Right lobe of liver (tissue), 6 donors: ENCODE data around the gene TSPOAP1. TPM values are rescaled to one million over a fixed set of nuclear protein-coding genes. Genes with fewer than 3 reads are reported as not detected.

Source experiments
- ATAC-seq, 4 donors: fragments of 200-7000 bp; cut with Tn5 transposase; one replicate each; pipeline ENCODE4 v1.9.1; 2020; ENCODE audit warnings: mild to moderate bottlenecking in 4 of 4, moderate library complexity in 4 of 4
- DNase-seq, 3 donors: peaks; one replicate each; pipeline ENCODE4 v3.0.0-alpha.2; 2020
- H3K27ac ChIP-seq, 3 donors: fragments of 200-600 bp; one replicate each; pipeline ENCODE4 v1.8.0; 2022
- H3K27me3 ChIP-seq, 2 donors: fragments of 200-600 bp; one replicate each; pipeline ENCODE4 v1.8.0; 2022
- H3K36me3 ChIP-seq, 4 donors: fragments of 200-600 bp; sonication (generic) in 1 of 4; one replicate each; pipeline versions ENCODE4 v1.5.1 to v1.8.0; 2017 to 2022; ENCODE audit warnings: control low read depth in 1 of 4
- H3K4me1 ChIP-seq, 4 donors: fragments of 200-600 bp; sonication (generic) in 1 of 4; one replicate each; pipeline versions ENCODE4 v1.5.1 to v1.8.0; 2017 to 2022; ENCODE audit warnings: control low read depth in 1 of 4
- H3K4me3 ChIP-seq, 3 donors: fragments of 200-600 bp; one replicate each; pipeline ENCODE4 v1.8.0; 2022
- H3K9me3 ChIP-seq, 4 donors: fragments of 200-600 bp; sonication (generic) in 1 of 4; one replicate each; pipeline versions ENCODE4 v1.5.1 to v1.8.0; 2017 to 2022; ENCODE audit warnings: control low read depth in 1 of 4
- POLR2A ChIP-seq: fragments of 450-650 bp; IDR thresholded peaks from one replicate; pipeline ENCODE4 v1.6.1; 2017; ENCODE audit warnings: antibody characterized with exemption, mild to moderate bottlenecking
- WGBS: methylation state at CpG from one replicate; pipeline ENCODE4 v1.1.6; 2018; ENCODE audit warnings: low coverage, low lambda C conversion rate; ENCODE audit not compliant: insufficient coverage; ENCODE audit errors: missing lambda C conversion rate; 5-methylcytosine and 5-hydroxymethylcytosine counted together
- intact Hi-C, 2 donors: fragments of 100-400 bp; cut with DNase I; formaldehyde crosslinking; loops; one replicate each; pipeline versions ENCODE4 v1.11.2 to v1.14.1; 2022
- total RNA-seq, 6 experiments: library from RNA; depleted of rRNA in 2 of 6; stranded (reverse); fragments of >200 nt in 2 of 6; fragmentation: NEBNext Ultra II Directional in 3 of 6; extraction: Animal tissue kit (Norgen Biotek cat#: 25700) in 3 of 6; gene quantifications; one replicate each; pipeline versions ENCODE4 v1.1.0 to v1.2.4, GENCODE V29; 2016 to 2023
- TF ChIP-seq, protein P1 (sequence below), 4 donors: fragments of 200-600 bp in 3 of 4; fragments of 450-650 bp in 1 of 4; IDR thresholded peaks; one replicate each; pipeline versions ENCODE4 v1.5.1 to v1.8.0; 2016 to 2022; ENCODE audit warnings: antibody characterized with exemption in 4 of 4, mild to moderate bottlenecking in 2 of 4
- donor health status: DM: no; HTN: yes; CAD: no.
- donor health status: DM: no; HTN: no; CAD: no.
- donor health status: DM: no; HTN: no; CAD: no.
- donor health status: DM: no; HTN: yes; CAD: no.
- donor health status: DM: no; HTN: yes; CAD: no.

TSPOAP1 gene
- total RNA-seq, 6 experiments from 2014 or later = 0.87 to 8.3 (median 3.8) TPM

DNA sequence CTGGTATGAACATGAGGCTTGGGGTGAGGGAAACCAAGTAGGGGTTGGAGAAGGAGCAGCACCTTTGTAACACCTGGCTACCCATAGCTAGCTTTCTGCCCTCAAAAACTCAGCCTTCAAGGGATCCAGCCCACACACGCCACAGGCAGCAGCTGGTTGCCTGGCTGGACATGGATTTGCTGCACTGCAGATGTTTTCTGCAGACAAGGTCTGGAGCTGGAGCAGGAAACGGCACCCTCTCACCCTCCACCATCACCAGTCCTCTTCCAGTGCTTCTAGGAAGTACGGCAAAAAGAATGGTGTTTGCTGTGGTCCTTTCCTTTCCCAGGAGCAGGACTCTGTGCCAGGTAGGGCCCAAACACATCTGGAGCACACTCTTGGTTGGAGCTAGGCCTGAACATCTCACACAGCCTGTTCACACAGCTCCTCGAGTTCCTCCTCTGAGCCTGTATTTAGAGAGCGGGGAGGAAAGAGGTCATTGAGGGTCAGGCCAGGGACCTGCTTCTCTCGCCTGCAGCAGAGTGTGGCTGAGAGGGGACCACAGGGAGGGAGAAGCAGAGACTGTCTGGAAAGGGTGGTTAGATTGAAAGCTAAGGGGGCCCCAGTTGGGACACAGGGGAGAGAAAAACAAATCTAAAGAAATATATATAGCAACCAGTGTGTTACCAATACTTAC, 26.1 kb upstream of the TSPOAP1 start:
- Histone ChIP-seq H3K36me3 (peaks cover 0 to 31% (median 13%) of the 10 kb centered on the region in 4 donors), H3K27me3 (no peaks in the 10 kb centered on the region), H3K4me1 (peaks cover 0 to 8% (median 2%) of the 10 kb centered on the region in 4 donors), H3K4me3 (no peak overlapping the region), H3K27ac (no peak overlapping the region), H3K9me3 (no peaks in the 10 kb centered on the region)
- no peak for TF ChIP-seq POLR2A
- TF ChIP-seq, protein P1, sequence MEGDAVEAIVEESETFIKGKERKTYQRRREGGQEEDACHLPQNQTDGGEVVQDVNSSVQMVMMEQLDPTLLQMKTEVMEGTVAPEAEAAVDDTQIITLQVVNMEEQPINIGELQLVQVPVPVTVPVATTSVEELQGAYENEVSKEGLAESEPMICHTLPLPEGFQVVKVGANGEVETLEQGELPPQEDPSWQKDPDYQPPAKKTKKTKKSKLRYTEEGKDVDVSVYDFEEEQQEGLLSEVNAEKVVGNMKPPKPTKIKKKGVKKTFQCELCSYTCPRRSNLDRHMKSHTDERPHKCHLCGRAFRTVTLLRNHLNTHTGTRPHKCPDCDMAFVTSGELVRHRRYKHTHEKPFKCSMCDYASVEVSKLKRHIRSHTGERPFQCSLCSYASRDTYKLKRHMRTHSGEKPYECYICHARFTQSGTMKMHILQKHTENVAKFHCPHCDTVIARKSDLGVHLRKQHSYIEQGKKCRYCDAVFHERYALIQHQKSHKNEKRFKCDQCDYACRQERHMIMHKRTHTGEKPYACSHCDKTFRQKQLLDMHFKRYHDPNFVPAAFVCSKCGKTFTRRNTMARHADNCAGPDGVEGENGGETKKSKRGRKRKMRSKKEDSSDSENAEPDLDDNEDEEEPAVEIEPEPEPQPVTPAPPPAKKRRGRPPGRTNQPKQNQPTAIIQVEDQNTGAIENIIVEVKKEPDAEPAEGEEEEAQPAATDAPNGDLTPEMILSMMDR (IDR thresholded peaks at IDR 0.05) = no peak
- 73% methylated on average over 4 of the region's 6 CpGs for WGBS
- ATAC-seq = no peak
- no peak for DNase-seq
- intact Hi-C loops = loop anchor here in 1 of 2 donors (10.0 kb wide), 1 partner anchor 70 kb away; no protein-coding TSS in a partner anchor

DNA sequence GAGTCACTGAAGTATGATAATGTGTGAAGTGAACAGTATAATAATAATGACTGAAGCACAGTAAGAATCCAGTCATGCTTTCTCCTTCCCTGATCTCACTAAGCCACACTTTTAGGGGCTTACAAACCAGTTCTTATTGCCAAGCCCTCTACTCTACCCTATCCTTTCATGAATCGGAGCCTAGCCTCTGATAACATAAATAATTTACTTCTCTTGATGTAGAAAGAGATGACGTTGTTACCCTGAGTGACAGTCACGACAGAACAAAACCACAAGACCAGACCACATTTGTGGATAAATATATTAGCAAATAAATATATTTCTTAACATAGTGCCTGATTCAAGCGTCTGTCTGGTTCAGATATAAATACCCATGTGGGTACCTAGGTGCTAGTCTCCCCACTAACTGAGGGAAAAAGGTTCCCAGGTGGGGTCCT, 24.8 kb upstream of the TSPOAP1 start:
- TF ChIP-seq, protein P1 (IDR thresholded peaks at IDR 0.05) = no peak
- TF ChIP-seq POLR2A = no peak
- WGBS = 63% methylated on average over 4 of the region's 4 CpGs
- Histone ChIP-seq H3K4me1 (peaks cover 0 to 8% (median 2%) of the 10 kb centered on the region in 4 donors), H3K36me3 (peaks cover 0 to 34% (median 22%) of the 10 kb centered on the region in 4 donors), H3K4me3 (peak overlapping the region in 1 of 3 donors; percentile 83), H3K27ac (peak overlapping the region; percentile 83 to 95 (median 95)), H3K27me3 (no peaks in the 10 kb centered on the region), H3K9me3 (no peaks in the 10 kb centered on the region)
- no peak for ATAC-seq
- intact Hi-C loops = loop anchor here in 1 of 2 donors (10.0 kb wide), 1 partner anchor 71 kb away; no protein-coding TSS in a partner anchor
- no peak for DNase-seq

DNA sequence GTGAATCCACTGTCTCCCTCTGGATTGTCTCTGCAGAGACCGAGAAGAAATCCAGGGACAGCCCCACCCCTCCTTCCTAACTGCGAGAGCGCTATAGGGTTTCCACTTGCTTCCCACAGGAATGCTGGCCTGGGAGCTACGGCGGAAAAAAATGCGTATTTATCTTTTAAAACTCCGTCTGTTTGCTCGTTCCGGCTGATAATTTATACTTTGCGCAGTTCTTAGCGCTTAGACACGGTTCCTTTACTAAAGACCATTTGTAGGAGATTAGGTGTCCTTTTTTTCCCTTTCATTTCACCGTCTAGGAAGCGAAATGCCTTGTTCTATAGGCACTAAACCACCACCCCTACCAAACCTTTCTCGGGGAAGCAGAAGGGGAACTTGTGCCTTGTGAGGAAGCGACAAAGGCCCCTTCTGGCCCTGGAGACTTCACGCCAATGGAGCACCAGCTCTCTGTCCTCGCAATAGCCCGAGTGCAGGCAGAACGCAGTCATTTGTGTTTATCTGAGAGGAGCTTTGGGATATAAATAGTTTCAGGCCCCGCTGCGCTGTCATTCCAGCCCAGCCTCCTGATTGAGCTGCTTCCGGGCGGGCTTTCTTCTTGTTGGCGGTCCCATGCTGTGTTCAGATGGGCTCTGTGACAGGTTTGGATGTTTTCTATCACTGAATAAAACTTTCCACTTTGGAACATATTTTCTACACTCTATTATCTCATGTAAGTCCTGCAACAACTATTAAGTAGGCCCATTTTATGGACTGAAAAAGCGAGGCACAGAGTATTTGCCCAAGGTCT, 24.2 kb upstream of the TSPOAP1 start:
- intact Hi-C loops = loop anchor here in 1 of 2 donors (10.0 kb wide), 1 partner anchor 72 kb away; no protein-coding TSS in a partner anchor
- ATAC-seq (peak; percentile 49 to 59 (median 56)), DNase-seq (no peak)
- Histone ChIP-seq H3K36me3 (peaks cover 0 to 34% (median 24%) of the 10 kb centered on the region in 4 donors), H3K4me3 (peak overlapping the region; percentile 83 to 97 (median 88)), H3K4me1 (peaks cover 0 to 8% (median 2%) of the 10 kb centered on the region in 4 donors), H3K27ac (peak overlapping the region; percentile 83 to 95 (median 95)), H3K9me3 (no peaks in the 10 kb centered on the region), H3K27me3 (no peaks in the 10 kb centered on the region)
- no peak for TF ChIP-seq POLR2A
- 4% methylated on average over 25 of the region's 26 CpGs for WGBS

DNA sequence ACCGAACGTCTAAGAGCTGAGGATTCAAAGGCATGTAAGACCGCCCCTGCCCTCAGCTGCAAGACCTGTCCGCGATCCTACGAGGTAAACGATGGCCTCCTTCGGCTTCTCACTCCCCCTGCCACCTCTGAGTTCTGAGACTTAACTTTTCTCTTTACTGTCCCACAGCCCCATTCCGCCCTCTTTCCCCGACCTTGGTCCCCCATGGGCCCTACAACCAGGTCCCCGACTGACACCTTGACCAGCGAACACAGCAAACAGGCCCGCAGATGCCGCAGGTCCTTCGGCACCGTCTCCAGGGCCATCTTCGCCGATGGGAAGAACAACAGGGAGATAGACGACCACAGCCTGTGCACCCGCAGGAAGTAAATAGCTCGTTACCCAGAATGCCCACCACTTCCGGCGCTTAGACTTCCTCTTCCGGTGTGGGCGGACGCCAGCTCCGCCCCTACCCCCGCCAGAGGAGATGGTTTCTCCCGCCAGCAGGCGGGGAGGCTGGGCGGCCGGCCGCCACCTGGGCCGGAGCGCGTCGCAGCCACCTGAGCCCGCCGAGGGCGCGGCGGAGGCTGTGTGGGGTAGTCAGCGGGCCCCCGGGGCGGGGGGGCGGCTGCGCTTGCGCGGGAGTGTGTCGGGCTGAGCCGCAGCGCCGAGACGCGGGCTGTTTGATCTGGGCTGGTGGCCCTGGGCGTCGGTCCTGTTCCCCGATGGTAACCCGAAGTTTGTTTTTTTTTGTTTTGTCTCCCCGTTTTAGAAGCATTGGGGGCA, 23.4 kb upstream of the TSPOAP1 start, which contains the start of gene SUPT4H1:
SUPT4H1 (minus strand) TSS at position 371 of the 765 bp plus-strand sequence; CDS start at position 305, 66 bp downstream.
- peak; percentile 90 to 93 (median 93) for DNase-seq
- no peaks in the 10 kb centered on the region for H3K9me3 ChIP-seq
- intact Hi-C loops = loop anchor here in 1 of 2 donors (10.0 kb wide), 1 partner anchor 73 kb away; no protein-coding TSS in a partner anchor
- H3K36me3 ChIP-seq = peaks cover 0 to 39% (median 25%) of the 10 kb centered on the region in 4 donors
- ATAC-seq = peak; percentile 95 to 97 (median 96)
- peak within 1 kb of the TSS; percentile 83 to 97 (median 88) for H3K4me3 ChIP-seq
- H3K27ac ChIP-seq = peak within 1 kb of the TSS; percentile 83 to 95 (median 95)
- under 1% methylated on average over 20 of the region's 60 CpGs for WGBS
- peaks cover 0 to 8% (median 2%) of the 10 kb centered on the region in 4 donors for H3K4me1 ChIP-seq
- TF ChIP-seq, protein P1 (IDR thresholded peaks at IDR 0.05) = peak in 2 of 4 donors; percentile 5 to 24
- TF ChIP-seq POLR2A = peak; percentile 91
- H3K27me3 ChIP-seq = no peaks in the 10 kb centered on the region
